PC-3 (cell line): ENCODE data around the gene NOS1.

Experiments used
- EZH2 ChIP-seq: fragments of 300-600 bp; sonication (generic); IDR thresholded peaks from one replicate; pipeline ENCODE4 v1.6.1; 2017; ENCODE audit warnings: antibody characterized with exemption, mild to moderate bottlenecking, low read length; ENCODE audit not compliant: unreplicated experiment
- EZH2phosphoT487 ChIP-seq: fragments of 300-600 bp; sonication (generic); IDR thresholded peaks from 2 replicates; pipeline ENCODE4 v1.6.1; 2018; ENCODE audit warnings: mild to moderate bottlenecking, antibody characterized with exemption, low read length, borderline replicate concordance
- TF ChIP-seq, protein P1 (sequence below): fragments of 300-600 bp; sonication (generic); conservative IDR thresholded peaks from 2 replicates; pipeline ENCODE4 v1.5.1; 2017; ENCODE audit warnings: antibody characterized with exemption, low read depth, mild to moderate bottlenecking, low read length

DNA sequence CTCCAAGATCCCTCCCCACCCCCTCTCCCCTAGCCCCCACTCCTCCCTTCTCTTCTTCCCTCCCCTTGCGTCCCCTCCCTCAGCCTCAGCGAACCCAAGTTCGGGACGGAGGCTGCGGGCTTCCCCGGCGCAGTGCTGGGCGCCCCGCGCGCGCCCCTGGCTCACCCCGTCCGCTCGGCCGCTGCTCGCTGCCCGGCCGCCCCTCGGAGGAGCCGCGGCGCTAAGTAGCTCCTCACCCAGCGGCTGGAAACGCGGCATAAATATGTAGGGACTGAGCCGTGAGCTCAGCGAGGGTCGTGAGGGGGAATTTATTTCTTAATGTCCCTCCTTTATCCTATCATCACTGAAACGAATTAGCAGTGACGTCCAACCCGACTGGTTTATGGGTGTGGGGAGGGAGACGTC, at the start of gene NOS1:
- TF ChIP-seq, protein P1, sequence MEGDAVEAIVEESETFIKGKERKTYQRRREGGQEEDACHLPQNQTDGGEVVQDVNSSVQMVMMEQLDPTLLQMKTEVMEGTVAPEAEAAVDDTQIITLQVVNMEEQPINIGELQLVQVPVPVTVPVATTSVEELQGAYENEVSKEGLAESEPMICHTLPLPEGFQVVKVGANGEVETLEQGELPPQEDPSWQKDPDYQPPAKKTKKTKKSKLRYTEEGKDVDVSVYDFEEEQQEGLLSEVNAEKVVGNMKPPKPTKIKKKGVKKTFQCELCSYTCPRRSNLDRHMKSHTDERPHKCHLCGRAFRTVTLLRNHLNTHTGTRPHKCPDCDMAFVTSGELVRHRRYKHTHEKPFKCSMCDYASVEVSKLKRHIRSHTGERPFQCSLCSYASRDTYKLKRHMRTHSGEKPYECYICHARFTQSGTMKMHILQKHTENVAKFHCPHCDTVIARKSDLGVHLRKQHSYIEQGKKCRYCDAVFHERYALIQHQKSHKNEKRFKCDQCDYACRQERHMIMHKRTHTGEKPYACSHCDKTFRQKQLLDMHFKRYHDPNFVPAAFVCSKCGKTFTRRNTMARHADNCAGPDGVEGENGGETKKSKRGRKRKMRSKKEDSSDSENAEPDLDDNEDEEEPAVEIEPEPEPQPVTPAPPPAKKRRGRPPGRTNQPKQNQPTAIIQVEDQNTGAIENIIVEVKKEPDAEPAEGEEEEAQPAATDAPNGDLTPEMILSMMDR = no peak
- no peak for TF ChIP-seq EZH2phosphoT487
- no peak for TF ChIP-seq EZH2
